Esophagus muscularis mucosa (tissue), 4 donors: ENCODE data around the gene AQP1. TPM values are rescaled to one million over a fixed set of nuclear protein-coding genes. Genes with fewer than 3 reads are reported as not detected.

Experiments used
- DNase-seq: peaks from one replicate; pipeline ENCODE4 v3.0.0-alpha.2; 2017; ENCODE audit errors: extremely low spot score
- H3K27ac ChIP-seq, 4 donors: fragments of 200-600 bp; sonication (generic); replicated peaks in 1 of 4; 1 replicate in 3 of 4; 2 replicates in 1 of 4; pipeline ENCODE4 v1.5.1; 2016 to 2019; ENCODE audit warnings: mild to moderate bottlenecking in 1 of 4
- H3K27me3 ChIP-seq, 4 donors: fragments of 200-600 bp; sonication (generic); one replicate each; pipeline versions ENCODE4 v1.5.1 to v1.6.0; 2016 to 2019
- H3K36me3 ChIP-seq, 4 donors: fragments of 200-600 bp; sonication (generic); one replicate each; pipeline ENCODE4 v1.5.1; 2016 to 2019
- H3K4me1 ChIP-seq, 4 donors: fragments of 200-600 bp; sonication (generic); one replicate each; pipeline ENCODE4 v1.5.1; 2016 to 2019
- H3K4me3 ChIP-seq, 4 donors: fragments of 200-600 bp; sonication (generic); 1 replicate in 2 of 4; 2 replicates in 2 of 4; pipeline ENCODE4 v1.5.1; 2016 to 2019; ENCODE audit warnings: mild to moderate bottlenecking in 4 of 4, moderate library complexity in 1 of 4
- H3K9me3 ChIP-seq, 4 donors: fragments of 200-600 bp; sonication (generic); 1 replicate in 3 of 4; 2 replicates in 1 of 4; pipeline ENCODE4 v1.5.1; 2016 to 2019
- EP300 ChIP-seq: sonication (generic); formaldehyde crosslinking; IDR thresholded peaks from one replicate; pipeline ENCODE4 v1.6.1; 2017; ENCODE audit warnings: antibody characterized with exemption
- POLR2A ChIP-seq: fragments of 450-650 bp; IDR thresholded peaks from one replicate; pipeline ENCODE4 v1.6.1; 2017; ENCODE audit warnings: antibody characterized with exemption, moderate library complexity, mild to moderate bottlenecking, low read depth
- POLR2AphosphoS5 ChIP-seq, 2 donors: sonication (generic); formaldehyde crosslinking; IDR thresholded peaks; one replicate each; pipeline ENCODE4 v1.6.1; 2017; ENCODE audit warnings: antibody characterized with exemption in 2 of 2
- WGBS: methylation state at CpG from one replicate; pipeline ENCODE4 v1.1.5; 2018; 5-methylcytosine and 5-hydroxymethylcytosine counted together
- intact Hi-C: fragments of 100-400 bp; cut with DNase I; formaldehyde crosslinking; loops from one replicate; pipeline ENCODE4 v1.15.1; 2023
- total RNA-seq, 4 donors: library from RNA; depleted of rRNA; stranded (reverse); fragments of >200 nt; gene quantifications; one replicate each; pipeline versions ENCODE4 v1.1.0 to v1.2.1, GENCODE V29; 2016
- TF ChIP-seq, protein P1 (sequence below), 3 experiments: fragments of 200-600 bp in 2 of 3; fragments of 450-650 bp in 1 of 3; sonication (generic) in 2 of 3; IDR thresholded peaks; one replicate each; pipeline ENCODE4 v1.5.1; 2017 to 2019; ENCODE audit warnings: antibody characterized with exemption in 3 of 3, mild to moderate bottlenecking in 2 of 3, moderate library complexity in 1 of 3

Gene AQP1
- total RNA-seq, 4 donors from 2014 or later = 362 to 578 (median 513) TPM

DNA sequence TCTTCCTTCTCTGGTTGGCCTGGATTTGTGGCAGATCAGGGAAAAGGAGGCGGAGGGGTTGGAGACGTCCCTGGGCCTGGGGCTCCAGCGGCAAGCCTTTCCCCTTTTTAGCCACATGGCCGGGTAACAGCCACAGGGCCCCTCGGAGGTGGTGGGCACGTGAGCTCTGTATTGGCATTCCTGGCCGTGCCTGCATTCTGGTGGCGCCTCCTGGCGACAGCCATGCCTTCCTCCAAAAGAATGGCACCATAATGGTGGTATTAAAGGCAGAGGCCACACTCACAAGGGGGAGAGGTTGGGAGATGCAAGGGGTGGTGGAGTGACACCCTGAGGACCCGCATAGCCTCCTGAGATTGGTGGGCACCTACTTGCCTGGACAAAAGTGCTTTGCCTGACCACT lies 3.0 kb upstream of the AQP1 start:
- no peaks in the 10 kb centered on the region for H3K9me3 ChIP-seq
- H3K4me3 ChIP-seq = no peak overlapping the region
- H3K36me3 ChIP-seq = no peaks in the 10 kb centered on the region
- no peak for TF ChIP-seq EP300
- no peak for TF ChIP-seq POLR2AphosphoS5 (IDR thresholded peaks at IDR 0.05)
- TF ChIP-seq, protein P1, sequence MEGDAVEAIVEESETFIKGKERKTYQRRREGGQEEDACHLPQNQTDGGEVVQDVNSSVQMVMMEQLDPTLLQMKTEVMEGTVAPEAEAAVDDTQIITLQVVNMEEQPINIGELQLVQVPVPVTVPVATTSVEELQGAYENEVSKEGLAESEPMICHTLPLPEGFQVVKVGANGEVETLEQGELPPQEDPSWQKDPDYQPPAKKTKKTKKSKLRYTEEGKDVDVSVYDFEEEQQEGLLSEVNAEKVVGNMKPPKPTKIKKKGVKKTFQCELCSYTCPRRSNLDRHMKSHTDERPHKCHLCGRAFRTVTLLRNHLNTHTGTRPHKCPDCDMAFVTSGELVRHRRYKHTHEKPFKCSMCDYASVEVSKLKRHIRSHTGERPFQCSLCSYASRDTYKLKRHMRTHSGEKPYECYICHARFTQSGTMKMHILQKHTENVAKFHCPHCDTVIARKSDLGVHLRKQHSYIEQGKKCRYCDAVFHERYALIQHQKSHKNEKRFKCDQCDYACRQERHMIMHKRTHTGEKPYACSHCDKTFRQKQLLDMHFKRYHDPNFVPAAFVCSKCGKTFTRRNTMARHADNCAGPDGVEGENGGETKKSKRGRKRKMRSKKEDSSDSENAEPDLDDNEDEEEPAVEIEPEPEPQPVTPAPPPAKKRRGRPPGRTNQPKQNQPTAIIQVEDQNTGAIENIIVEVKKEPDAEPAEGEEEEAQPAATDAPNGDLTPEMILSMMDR (IDR thresholded peaks at IDR 0.05) = no peak
- TF ChIP-seq POLR2A = no peak
- DNase-seq = no peak
- intact Hi-C loops = no loop called here
- WGBS = 83% methylated on average over 6 of the region's 10 CpGs
- H3K27ac ChIP-seq = peak overlapping the region; percentile 72 to 90 (median 86)
- no peaks in the 10 kb centered on the region for H3K27me3 ChIP-seq
- peaks cover 74 to 99% (median 96%) of the 10 kb centered on the region in 4 donors for H3K4me1 ChIP-seq

DNA sequence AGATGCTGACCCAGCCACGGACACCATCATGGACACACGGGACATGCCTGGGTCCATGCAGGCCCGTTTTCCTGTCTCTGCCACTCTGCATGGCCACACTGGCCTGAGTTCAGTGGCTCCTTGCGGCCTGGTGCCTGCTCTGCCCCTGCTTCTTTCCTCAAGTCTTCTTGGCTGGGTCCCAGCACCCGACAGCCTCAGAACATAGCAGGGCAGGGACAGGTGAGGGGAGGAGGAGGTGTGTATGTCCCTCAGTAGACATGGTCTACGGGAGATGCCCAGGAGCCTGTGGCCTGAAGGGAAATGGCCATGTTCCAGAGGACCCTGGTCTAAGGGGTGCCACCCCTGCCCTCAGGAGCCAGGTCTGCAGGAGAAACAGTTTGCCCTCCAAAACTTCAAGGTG lies 2.2 kb upstream of the AQP1 start:
- H3K9me3 ChIP-seq = no peaks in the 10 kb centered on the region
- no peak for DNase-seq
- peak overlapping the region; percentile 84 to 90 (median 88) for H3K27ac ChIP-seq
- 87% methylated on average over 3 of the region's 6 CpGs for WGBS
- H3K36me3 ChIP-seq = no peaks in the 10 kb centered on the region
- TF ChIP-seq EP300 (no peak), POLR2AphosphoS5 (IDR thresholded peaks at IDR 0.05) (no peak), POLR2A (no peak)
- TF ChIP-seq, protein P1 (IDR thresholded peaks at IDR 0.05) = no peak
- H3K4me3 ChIP-seq = no peak overlapping the region
- no peaks in the 10 kb centered on the region for H3K27me3 ChIP-seq
- intact Hi-C loops = no loop called here
- H3K4me1 ChIP-seq = peaks cover 81 to 100% (median 99%) of the 10 kb centered on the region in 4 donors

DNA sequence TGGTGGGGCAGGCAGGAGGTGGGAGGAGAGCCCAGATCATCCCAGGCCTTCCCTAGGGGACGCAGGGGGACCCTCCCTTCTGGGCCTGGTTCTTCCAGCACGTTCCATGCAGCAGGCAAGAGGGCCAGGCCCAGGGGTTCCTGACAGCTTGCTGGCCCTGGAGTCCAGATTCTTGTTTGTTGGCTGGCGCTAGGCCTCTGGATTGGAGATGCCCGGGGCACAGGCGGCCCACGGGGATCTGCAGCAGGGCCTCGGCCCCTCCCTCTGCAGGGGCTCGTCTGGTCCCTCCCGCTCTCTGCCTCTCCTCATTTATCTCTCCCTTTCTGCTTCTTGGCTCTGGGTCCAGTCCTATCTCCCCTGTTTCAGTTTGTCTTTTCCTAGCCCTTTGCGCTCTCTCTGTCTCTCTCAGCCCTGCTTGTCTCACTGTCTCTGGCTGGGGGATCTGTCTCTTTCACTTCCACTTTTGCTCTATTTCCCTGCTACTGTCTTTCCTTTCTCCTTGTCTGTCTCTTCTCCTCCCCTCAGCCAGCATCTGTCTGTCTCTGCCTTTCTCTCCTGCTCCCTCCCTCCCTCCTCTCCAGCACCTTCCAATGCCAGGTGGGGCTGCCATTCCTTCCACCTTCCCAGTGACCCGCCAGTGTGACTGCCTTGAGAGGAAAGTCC lies 1.1 kb upstream of the AQP1 start:
- Histone ChIP-seq H3K9me3 (no peaks in the 10 kb centered on the region), H3K4me3 (peak overlapping the region; percentile 56 to 65 (median 61)), H3K36me3 (no peaks in the 10 kb centered on the region), H3K27me3 (no peaks in the 10 kb centered on the region), H3K4me1 (peaks cover 84 to 100% (median 99%) of the 10 kb centered on the region in 4 donors), H3K27ac (peak overlapping the region; percentile 84 to 90 (median 88))
- intact Hi-C loops = no loop called here
- TF ChIP-seq, protein P1 (IDR thresholded peaks at IDR 0.05) = no peak
- TF ChIP-seq EP300 (no peak), POLR2A (no peak), POLR2AphosphoS5 (IDR thresholded peaks at IDR 0.05) (peak in 1 of 2 donors; percentile 7)
- no peak for DNase-seq
- 45% methylated on average over 5 of the region's 11 CpGs for WGBS

DNA sequence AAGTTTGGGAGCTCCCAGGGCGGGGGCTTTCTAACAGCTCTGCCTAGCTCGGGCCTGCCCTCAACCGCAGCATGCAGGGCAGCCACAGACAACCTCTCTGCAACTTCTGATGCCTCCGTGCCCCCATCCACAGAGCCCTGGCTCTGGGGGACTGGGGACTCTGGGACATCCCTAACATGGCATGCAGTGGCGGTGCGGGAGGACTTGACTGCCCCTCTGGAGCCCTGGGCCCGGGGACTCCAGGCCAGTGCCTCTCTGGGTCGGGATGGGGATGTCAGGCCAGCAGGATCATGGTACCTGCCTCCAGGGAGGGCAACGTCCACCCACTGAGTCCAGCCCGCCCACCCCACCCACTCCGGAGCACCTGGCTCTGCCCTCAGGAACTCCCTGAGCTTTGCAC lies 520 bp upstream of the AQP1 start:
- 60% methylated on average over 3 of the region's 11 CpGs for WGBS
- Histone ChIP-seq H3K4me3 (peak overlapping the region; percentile 56 to 65 (median 61)), H3K27ac (peak overlapping the region; percentile 84 to 90 (median 88)), H3K27me3 (no peaks in the 10 kb centered on the region), H3K4me1 (peaks cover 84 to 100% (median 99%) of the 10 kb centered on the region in 4 donors), H3K36me3 (no peaks in the 10 kb centered on the region), H3K9me3 (no peaks in the 10 kb centered on the region)
- intact Hi-C loops = no loop called here
- DNase-seq = no peak
- TF ChIP-seq, protein P1 (IDR thresholded peaks at IDR 0.05) = no peak
- TF ChIP-seq POLR2A (no peak), POLR2AphosphoS5 (IDR thresholded peaks at IDR 0.05) (no peak), EP300 (no peak)
